Neural cell (in vitro differentiated cells): Measurements from ENCODE around the gene CAPN5.

Experiments used
- EP300 ChIP-seq: fragments of 450-650 bp; conservative IDR thresholded peaks from 2 replicates; pipeline ENCODE4 v1.6.1; 2014; ENCODE audit warnings: antibody characterized with exemption, mild to moderate bottlenecking, moderate library complexity; ENCODE audit not compliant: poor library complexity, severe bottlenecking
- EZH2 ChIP-seq: fragments of 200-600, 300-800 bp; shearing (Covaris generic), sonication (generic); IDR thresholded peaks from 2 replicates; pipeline ENCODE4 v1.6.1; 2014; ENCODE audit warnings: antibody characterized with exemption, low read length, borderline replicate concordance, mild to moderate bottlenecking; ENCODE audit not compliant: insufficient read depth, poor library complexity, severe bottlenecking
- MXI1 ChIP-seq: fragments of 450-650 bp; conservative IDR thresholded peaks from 2 replicates; pipeline ENCODE4 v1.6.1; 2014; ENCODE audit warnings: antibody characterized with exemption, mild to moderate bottlenecking; ENCODE audit not compliant: poor library complexity, severe bottlenecking
- POLR2AphosphoS5 ChIP-seq: IDR thresholded peaks from 2 replicates; pipeline ENCODE4 v1.6.1; 2012
- RAD21 ChIP-seq: fragments of 450-650 bp; conservative IDR thresholded peaks from 2 replicates; pipeline ENCODE4 v1.6.1; 2014; ENCODE audit warnings: antibody characterized with exemption, mild to moderate bottlenecking, moderate library complexity
- TF ChIP-seq, protein P1 (sequence below): fragments of 450-650 bp; IDR thresholded peaks from 2 replicates; pipeline ENCODE4 v1.5.1; 2014; ENCODE audit warnings: antibody characterized with exemption, mild to moderate bottlenecking, moderate library complexity; ENCODE audit not compliant: poor library complexity, severe bottlenecking

DNA sequence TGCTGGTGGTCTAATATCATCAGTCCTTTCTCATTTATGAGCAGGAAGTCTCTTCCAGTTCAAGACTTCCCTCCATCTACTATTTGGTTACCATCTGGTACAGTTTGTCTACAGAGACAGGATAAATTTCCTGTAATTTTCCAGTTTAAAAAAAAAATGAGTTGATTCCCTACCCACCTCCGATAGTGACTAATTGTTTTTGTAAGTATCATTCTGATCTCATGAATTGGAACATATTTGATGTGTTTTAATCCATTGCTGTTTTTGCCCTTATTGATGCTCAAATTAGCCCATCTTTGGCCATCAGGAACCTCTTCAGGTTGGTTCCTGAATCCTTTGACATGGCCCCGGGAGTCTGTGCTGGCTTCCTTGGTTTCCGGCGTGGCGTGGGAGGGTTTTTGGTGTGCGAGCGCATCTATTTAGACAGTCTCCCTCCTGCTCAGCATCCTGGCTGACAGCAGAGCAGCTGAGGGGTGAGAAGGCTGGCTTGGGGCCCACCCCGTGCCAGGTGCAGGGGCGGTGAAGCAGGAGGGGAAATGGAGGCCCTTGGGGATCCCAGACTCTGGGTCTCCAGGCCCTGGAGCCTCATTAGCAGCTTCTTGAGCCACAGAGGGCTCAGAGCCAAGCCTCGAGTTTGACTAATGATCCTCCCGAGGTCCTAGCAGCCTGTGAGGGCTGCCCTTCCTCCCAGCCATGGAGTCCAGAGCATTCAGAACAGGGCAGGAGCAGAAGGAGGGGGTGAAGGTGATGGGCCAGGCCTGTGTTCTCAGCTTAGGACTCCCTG lies 42.7 kb downstream of the CAPN5 start:
- TF ChIP-seq, protein P1, sequence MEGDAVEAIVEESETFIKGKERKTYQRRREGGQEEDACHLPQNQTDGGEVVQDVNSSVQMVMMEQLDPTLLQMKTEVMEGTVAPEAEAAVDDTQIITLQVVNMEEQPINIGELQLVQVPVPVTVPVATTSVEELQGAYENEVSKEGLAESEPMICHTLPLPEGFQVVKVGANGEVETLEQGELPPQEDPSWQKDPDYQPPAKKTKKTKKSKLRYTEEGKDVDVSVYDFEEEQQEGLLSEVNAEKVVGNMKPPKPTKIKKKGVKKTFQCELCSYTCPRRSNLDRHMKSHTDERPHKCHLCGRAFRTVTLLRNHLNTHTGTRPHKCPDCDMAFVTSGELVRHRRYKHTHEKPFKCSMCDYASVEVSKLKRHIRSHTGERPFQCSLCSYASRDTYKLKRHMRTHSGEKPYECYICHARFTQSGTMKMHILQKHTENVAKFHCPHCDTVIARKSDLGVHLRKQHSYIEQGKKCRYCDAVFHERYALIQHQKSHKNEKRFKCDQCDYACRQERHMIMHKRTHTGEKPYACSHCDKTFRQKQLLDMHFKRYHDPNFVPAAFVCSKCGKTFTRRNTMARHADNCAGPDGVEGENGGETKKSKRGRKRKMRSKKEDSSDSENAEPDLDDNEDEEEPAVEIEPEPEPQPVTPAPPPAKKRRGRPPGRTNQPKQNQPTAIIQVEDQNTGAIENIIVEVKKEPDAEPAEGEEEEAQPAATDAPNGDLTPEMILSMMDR, result no peak
- no peak for TF ChIP-seq POLR2AphosphoS5
- no peak for TF ChIP-seq EP300
- no peak for TF ChIP-seq MXI1
- no peak for TF ChIP-seq EZH2
- no peak for TF ChIP-seq RAD21
